ENCODE measurements around the gene ZNF106. TPM values are rescaled to one million over a fixed set of nuclear protein-coding genes. Genes with fewer than 3 reads are reported as not detected.

The ZNF106 gene
- 10 to 100 TPM; 77.4 to 83.8 TPM for total RNA-seq

DNA sequence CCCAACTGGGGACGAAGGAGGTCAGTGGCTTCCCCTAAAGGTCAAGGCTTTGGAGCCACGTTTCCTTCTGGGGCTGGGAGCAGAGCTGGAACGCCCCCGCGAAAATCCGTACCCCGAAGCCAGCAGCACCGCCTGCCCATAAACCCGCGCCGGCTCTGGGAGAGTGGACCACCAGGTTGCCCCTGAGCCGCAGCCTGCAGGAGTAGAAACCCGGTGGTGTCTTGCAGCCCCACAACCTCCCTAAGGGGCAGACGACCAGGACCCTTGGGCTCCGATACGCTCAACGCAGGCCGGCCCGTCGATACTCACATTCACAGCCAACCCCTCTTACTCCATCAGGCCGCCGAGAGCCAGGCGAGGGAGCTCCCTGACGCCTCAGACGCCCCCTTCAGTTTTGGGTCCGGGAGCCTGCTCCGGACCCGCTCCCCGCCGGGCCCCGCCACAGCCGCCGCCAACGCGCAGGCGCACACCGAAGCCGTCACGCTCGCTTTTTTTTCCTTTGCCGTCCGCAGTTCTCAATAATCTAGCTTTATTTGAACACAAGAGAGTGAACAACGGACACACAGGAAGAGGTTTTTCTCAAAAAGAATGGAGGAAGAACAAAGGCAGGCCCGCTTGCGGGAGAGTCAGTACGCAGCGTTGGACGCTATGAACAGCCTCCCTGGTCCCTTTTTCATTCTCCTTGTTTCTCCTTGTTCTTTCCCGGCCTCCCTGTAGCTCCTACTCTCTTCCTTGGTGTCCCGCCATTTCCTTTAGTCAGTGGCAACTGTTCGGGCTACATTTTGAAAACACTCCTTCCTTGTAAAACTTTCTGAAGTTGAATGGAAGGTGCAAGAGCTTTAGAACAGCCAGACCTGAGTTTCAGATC is at the start of gene ZNF106:
Gene ZNF106, minus strand, starts transcription at position 471 of the 868 bp plus-strand sequence. CDS start 18,852 bp downstream, outside the sequence.
- ATAC-seq (ENCODE audit: insufficient number of reproducible peaks, low FRiP score, low read depth) (peak; percentile 71), DNase-seq (ENCODE audit: low spot score) (peak; percentile 31)
- Histone ChIP-seq H3K27ac (peak within 1 kb of the TSS; percentile 91 to 96), H3K9me3 (no peaks in the 10 kb centered on the region), H3K4me1 (ENCODE audit: control insufficient read depth in 1 of 2, low read depth in 2 of 2) (peaks cover 33 to 38% of the 10 kb centered on the region in 2 donors), H3K4me3 (peak within 1 kb of the TSS; percentile 98), H3K36me3 (no peaks in the 10 kb centered on the region), H3K27me3 (replicated peaks; ENCODE audit: insufficient read depth) (no peaks in the 10 kb centered on the region)
- TF ChIP-seq, protein P1, sequence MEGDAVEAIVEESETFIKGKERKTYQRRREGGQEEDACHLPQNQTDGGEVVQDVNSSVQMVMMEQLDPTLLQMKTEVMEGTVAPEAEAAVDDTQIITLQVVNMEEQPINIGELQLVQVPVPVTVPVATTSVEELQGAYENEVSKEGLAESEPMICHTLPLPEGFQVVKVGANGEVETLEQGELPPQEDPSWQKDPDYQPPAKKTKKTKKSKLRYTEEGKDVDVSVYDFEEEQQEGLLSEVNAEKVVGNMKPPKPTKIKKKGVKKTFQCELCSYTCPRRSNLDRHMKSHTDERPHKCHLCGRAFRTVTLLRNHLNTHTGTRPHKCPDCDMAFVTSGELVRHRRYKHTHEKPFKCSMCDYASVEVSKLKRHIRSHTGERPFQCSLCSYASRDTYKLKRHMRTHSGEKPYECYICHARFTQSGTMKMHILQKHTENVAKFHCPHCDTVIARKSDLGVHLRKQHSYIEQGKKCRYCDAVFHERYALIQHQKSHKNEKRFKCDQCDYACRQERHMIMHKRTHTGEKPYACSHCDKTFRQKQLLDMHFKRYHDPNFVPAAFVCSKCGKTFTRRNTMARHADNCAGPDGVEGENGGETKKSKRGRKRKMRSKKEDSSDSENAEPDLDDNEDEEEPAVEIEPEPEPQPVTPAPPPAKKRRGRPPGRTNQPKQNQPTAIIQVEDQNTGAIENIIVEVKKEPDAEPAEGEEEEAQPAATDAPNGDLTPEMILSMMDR (IDR thresholded peaks at IDR 0.05) = no peak

- no peaks in the 10 kb centered on the region for H3K4me1 ChIP-seq (ENCODE audit: control insufficient read depth in 1 of 2, low read depth in 2 of 2)
- TF ChIP-seq, protein P1 (IDR thresholded peaks at IDR 0.05) = no peak
- no peak overlapping the region for H3K27ac ChIP-seq
- H3K36me3 ChIP-seq = peaks cover 26% of the 10 kb centered on the region
- H3K9me3 ChIP-seq = no peaks in the 10 kb centered on the region
- ATAC-seq (ENCODE audit: insufficient number of reproducible peaks, low FRiP score, low read depth) (no peak), DNase-seq (ENCODE audit: low spot score) (no peak)
- H3K27me3 ChIP-seq (replicated peaks; ENCODE audit: insufficient read depth) = no peaks in the 10 kb centered on the region
- H3K4me3 ChIP-seq = no peak overlapping the region
These were observed 42.3 kb upstream of the ZNF106 start for GRCh38 chr15:42533246-42533645.

DNA sequence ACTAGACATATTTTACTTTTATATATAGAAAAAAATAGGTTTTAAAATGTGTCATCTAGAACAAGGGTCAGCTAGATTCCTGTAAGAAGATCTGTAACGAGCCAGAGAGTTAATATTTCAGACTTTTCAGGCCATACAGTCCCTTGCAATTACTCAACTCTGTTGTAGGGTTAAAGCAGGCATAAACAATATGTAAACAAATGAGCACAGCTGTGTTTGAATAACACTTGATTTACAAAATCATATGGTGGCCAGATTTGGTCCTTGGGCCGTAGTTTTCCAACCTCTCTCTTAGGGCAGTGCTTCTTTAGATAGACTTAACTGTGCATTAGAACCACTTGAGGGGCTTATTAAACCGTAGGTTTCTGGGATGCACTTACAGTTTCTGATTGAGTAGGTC is 38.0 kb upstream of the ZNF106 start:
- H3K36me3 ChIP-seq = peaks cover 36% of the 10 kb centered on the region
- TF ChIP-seq, protein P1 (IDR thresholded peaks at IDR 0.05) = no peak
- no peak overlapping the region for H3K27ac ChIP-seq

DNA sequence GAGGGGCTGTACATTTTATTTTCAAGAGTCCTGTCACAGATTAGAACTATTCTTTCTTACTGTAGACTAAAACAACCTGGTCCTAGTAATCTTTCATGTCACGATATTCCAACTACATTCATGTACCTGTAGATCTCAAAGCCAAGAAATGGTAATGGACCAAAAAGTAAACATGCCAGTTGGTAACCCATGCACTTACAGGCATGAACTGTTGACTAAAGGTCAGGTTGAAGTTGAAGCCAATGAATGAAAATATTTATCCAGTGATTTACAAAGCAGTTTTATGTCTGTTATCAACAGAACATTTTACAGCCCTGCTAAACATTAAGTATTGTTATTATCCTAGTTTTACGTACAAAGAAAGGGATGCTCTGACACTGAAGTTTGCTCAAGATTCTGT is 32.4 kb upstream of the ZNF106 start:
- no peaks in the 10 kb centered on the region for H3K9me3 ChIP-seq
- H3K36me3 ChIP-seq = peaks cover 24% of the 10 kb centered on the region
- H3K4me1 ChIP-seq (ENCODE audit: control insufficient read depth in 1 of 2, low read depth in 2 of 2) = no peaks in the 10 kb centered on the region
- ATAC-seq (ENCODE audit: insufficient number of reproducible peaks, low FRiP score, low read depth) (no peak), DNase-seq (ENCODE audit: low spot score) (no peak)
- no peak overlapping the region for H3K27ac ChIP-seq
- TF ChIP-seq, protein P1 (IDR thresholded peaks at IDR 0.05) = no peak
- no peak overlapping the region for H3K4me3 ChIP-seq
- H3K27me3 ChIP-seq (replicated peaks; ENCODE audit: insufficient read depth) = no peaks in the 10 kb centered on the region

More for the DNA sequence above, 38.0 kb upstream of the ZNF106 start:
- Histone ChIP-seq H3K4me3 (no peak overlapping the region), H3K27me3 (replicated peaks; ENCODE audit: insufficient read depth) (no peaks in the 10 kb centered on the region), H3K4me1 (ENCODE audit: control insufficient read depth in 1 of 2, low read depth in 2 of 2) (no peaks in the 10 kb centered on the region), H3K9me3 (no peaks in the 10 kb centered on the region)
- ATAC-seq (ENCODE audit: insufficient number of reproducible peaks, low FRiP score, low read depth) (no peak), DNase-seq (ENCODE audit: low spot score) (no peak)

GRCh38 chr15:42511007-42511391 is 20.1 kb upstream of the ZNF106 start:
- ATAC-seq (ENCODE audit: insufficient number of reproducible peaks, low FRiP score, low read depth) = no peak
- Histone ChIP-seq H3K9me3 (no peaks in the 10 kb centered on the region), H3K36me3 (peaks cover 7% of the 10 kb centered on the region), H3K27me3 (replicated peaks; ENCODE audit: insufficient read depth) (no peaks in the 10 kb centered on the region), H3K4me3 (peak overlapping the region; percentile 62), H3K4me1 (ENCODE audit: control insufficient read depth in 1 of 2, low read depth in 2 of 2) (peaks cover 22 to 46% of the 10 kb centered on the region in 2 donors), H3K27ac (peak overlapping the region; percentile 72 to 88)
- no peak for DNase-seq (ENCODE audit: low spot score)
- TF ChIP-seq, protein P1 (IDR thresholded peaks at IDR 0.05) = no peak

All from thoracic aorta (tissue), 2 donors.